B cell (primary cell): ENCODE results near the gene ABHD2. TPM values are rescaled to one million over a fixed set of nuclear protein-coding genes. Genes with fewer than 3 reads are reported as not detected.

Source experiments
- ATAC-seq: fragments of 200-7000 bp; cut with Tn5 transposase; one replicate; pipeline ENCODE4 v1.10.0; 2021; ENCODE audit warnings: low read depth, mild to moderate bottlenecking, moderate number of reproducible peaks, moderate library complexity
- CTCF ChIA-PET: fragments of 350-600 bp; sonication (Branson Sonifier 250); formaldehyde crosslinking; loops from one replicate; lab custom pipeline; 2021; ENCODE audit warnings: antibody characterized with exemption, inconsistent platforms; lab: Charles Lee
- POLR2A ChIA-PET: fragments of 350-600 bp; sonication (Branson Sonifier 250); formaldehyde crosslinking; loops from one replicate; lab custom pipeline; 2021; ENCODE audit warnings: antibody characterized with exemption; lab: Charles Lee
- DNase-seq: peaks from one replicate; pipeline ENCODE4 v3.0.0; 2013
- H2AFZ ChIP-seq: 2 replicates; pipeline ENCODE4 v1.6.1; 2012; ENCODE audit warnings: mild to moderate bottlenecking, low read depth, low read length; ENCODE audit not compliant: insufficient read depth, poor library complexity, severe bottlenecking
- H3K27ac ChIP-seq, 2 donors: 1 replicate in 1 of 2; 2 replicates in 1 of 2; pipeline ENCODE4 v1.5.1; 2012 to 2013; ENCODE audit warnings: low read length in 2 of 2, mild to moderate bottlenecking in 2 of 2, moderate library complexity in 1 of 2
- H3K27me3 ChIP-seq, 4 experiments: fragments of 200-600 bp in 1 of 4; sonication (generic) in 1 of 4; replicated peaks in 1 of 4; 1 replicate in 2 of 4; 2 replicates in 2 of 4; pipeline versions ENCODE4 v1.6.1 to v1.7.0; 2013 to 2016; ENCODE audit warnings: low read length in 3 of 4, mild to moderate bottlenecking in 2 of 4, mixed read lengths in 1 of 4, moderate library complexity in 1 of 4; ENCODE audit not compliant: insufficient read depth in 4 of 4, control insufficient read depth in 3 of 4; ENCODE audit errors: control extremely low read depth in 1 of 4
- H3K36me3 ChIP-seq, 2 experiments: replicated peaks in 1 of 2; 1 replicate in 1 of 2; 2 replicates in 1 of 2; pipeline versions ENCODE4 v1.6.1 to v1.7.1; 2013; ENCODE audit warnings: low read length in 1 of 2; ENCODE audit not compliant: insufficient read depth in 2 of 2, control insufficient read depth in 1 of 2; ENCODE audit errors: control extremely low read depth in 1 of 2, extremely low read depth in 1 of 2
- H3K4me1 ChIP-seq, 2 donors: fragments of 200-600 bp in 1 of 2; sonication (generic) in 1 of 2; 1 replicate in 1 of 2; 2 replicates in 1 of 2; pipeline versions ENCODE4 v1.5.1 to v1.6.1; 2013 to 2017; ENCODE audit warnings: low read length in 2 of 2; ENCODE audit not compliant: control insufficient read depth in 2 of 2, insufficient read depth in 2 of 2
- H3K4me2 ChIP-seq: replicated peaks from 2 replicates; pipeline ENCODE3; 2012; ENCODE audit warnings: mild to moderate bottlenecking, low read depth, low read length; ENCODE audit not compliant: poor library complexity, severe bottlenecking
- H3K4me3 ChIP-seq, 5 experiments: fragments of 200-600 bp in 1 of 5; sonication (generic) in 1 of 5; 1 replicate in 3 of 5; 2 replicates in 2 of 5; pipeline versions ENCODE4 v1.5.1 to v1.7.0; 2011 to 2016; ENCODE audit warnings: low read length in 4 of 5, mild to moderate bottlenecking in 4 of 5, low read depth in 2 of 5, control low read depth in 1 of 5, moderate library complexity in 1 of 5; ENCODE audit not compliant: insufficient read depth in 1 of 5; ENCODE audit errors: control extremely low read depth in 1 of 5, extremely low read depth in 1 of 5
- H3K79me2 ChIP-seq: fragments of 200-600 bp; sonication (generic); one replicate; pipeline ENCODE4 v1.6.0; 2016; ENCODE audit warnings: low read length; ENCODE audit not compliant: control insufficient read depth, insufficient read depth
- H3K9ac ChIP-seq: fragments of 200-600 bp; sonication (generic); 2 replicates; pipeline ENCODE4 v1.6.1; 2017; ENCODE audit warnings: mild to moderate bottlenecking, low read length, moderate library complexity
- H3K9me3 ChIP-seq, 3 donors: one replicate each; pipeline versions ENCODE4 v1.6.1 to v1.7.1; 2013; ENCODE audit warnings: low read length in 2 of 3; ENCODE audit not compliant: control insufficient read depth in 2 of 3, insufficient read depth in 1 of 3; ENCODE audit errors: control extremely low read depth in 1 of 3
- H4K20me1 ChIP-seq: 2 replicates; pipeline ENCODE4 v1.6.0; 2012; ENCODE audit warnings: mild to moderate bottlenecking, low read length; ENCODE audit not compliant: insufficient read depth, control insufficient read depth, poor library complexity, severe bottlenecking
- H3K27ac Mint-ChIP-seq: one replicate; pipeline ENCODE4 v1.8.0; 2021; ENCODE audit warnings: mixed read lengths
- H3K27me3 Mint-ChIP-seq: one replicate; pipeline ENCODE4 v1.8.0; 2021; ENCODE audit warnings: mixed read lengths
- H3K4me1 Mint-ChIP-seq: one replicate; pipeline ENCODE4 v1.8.0; 2021; ENCODE audit warnings: mixed read lengths
- H3K4me3 Mint-ChIP-seq: one replicate; pipeline ENCODE4 v1.8.0; 2021; ENCODE audit warnings: mixed read lengths
- H3K9me3 Mint-ChIP-seq: one replicate; pipeline ENCODE4 v1.8.0; 2022; ENCODE audit warnings: mixed read lengths; ENCODE audit not compliant: insufficient read depth
- CTCF ChIP-seq: fragments of 200-600 bp; IDR thresholded peaks from one replicate; pipeline ENCODE4 v1.8.0; 2022; ENCODE audit warnings: antibody characterized with exemption, mild to moderate bottlenecking
- EZH2 ChIP-seq: IDR thresholded peaks from 2 replicates; pipeline ENCODE4 v1.6.1; 2012; ENCODE audit warnings: borderline replicate concordance, low read depth, mild to moderate bottlenecking, moderate library complexity, low read length; ENCODE audit not compliant: insufficient read depth, poor library complexity, severe bottlenecking
- WGBS: methylation state at CpG from one replicate; pipeline ENCODE4 v1.1.5; 2013; ENCODE audit warnings: missing lambda C conversion rate; ENCODE audit not compliant: insufficient coverage; 5-methylcytosine and 5-hydroxymethylcytosine counted together
- intact Hi-C: fragments of 100-400 bp; cut with micrococcal nuclease; formaldehyde crosslinking; loops from one replicate; pipeline ENCODE4 v1.10.0; 2022
- polyA plus RNA-seq: library from polyadenylated mRNA; depleted of rRNA; stranded (reverse); fragments of >200 nt; gene quantifications from 2 replicates; pipeline ENCODE4 v1.2.3, GENCODE V29; 2012
- total RNA-seq, 2 donors: library from RNA; stranded (reverse); fragments of 120-200 nt in 1 of 2; gene quantifications; 1 replicate in 1 of 2; 2 replicates in 1 of 2; pipeline versions ENCODE4 v1.2.3 to v1.2.4, GENCODE V29; 2013 to 2022

Gene ABHD2
- total and polyA plus RNA-seq, 2 donors (not counting 1 experiment from before 2014, with no cell fraction given) = 7.1 to 45.8 TPM

- H3K4me1 Mint-ChIP-seq = no peaks in the 10 kb centered on the region
- TF ChIP-seq EZH2 = no peak
- TF ChIP-seq CTCF = no peak
- H3K9me3 Mint-ChIP-seq = peaks cover 16% of the 10 kb centered on the region
- Histone ChIP-seq H2AFZ (no peak overlapping the region), H3K27me3 (peaks cover 0 to 9% (median 0%) of the 10 kb centered on the region in 4 experiments), H3K4me3 (no peak overlapping the region), H3K4me1 (peaks cover 0 to 3% of the 10 kb centered on the region in 2 donors), H3K4me2 (no peak overlapping the region), H3K79me2 (no peaks in the 10 kb centered on the region), H3K9me3 (peaks cover 0 to 20% (median 20%) of the 10 kb centered on the region in 3 donors), H3K27ac (no peak overlapping the region), H3K36me3 (no peaks in the 10 kb centered on the region), H3K9ac (no peak overlapping the region), H4K20me1 (no peaks in the 10 kb centered on the region)
- no peak for DNase-seq
- 100% methylated on average over 1 of the region's 1 CpG for WGBS
- H3K27me3 Mint-ChIP-seq = peaks cover 12% of the 10 kb centered on the region
- H3K27ac Mint-ChIP-seq = no peak overlapping the region
- POLR2A ChIA-PET = no interaction called here
- no peak overlapping the region for H3K4me3 Mint-ChIP-seq
- intact Hi-C loops = no loop called here
- ATAC-seq = no peak
- CTCF ChIA-PET = interaction anchor here (1.2 kb wide), 1 partner anchor 13 kb away, joined by 3 read pairs; no protein-coding TSS in a partner anchor
Measured at GRCh38 chr15:89066280-89066679, 22.0 kb upstream of the ABHD2 start.

GRCh38 chr15:89067751-89068150 is 20.5 kb upstream of the ABHD2 start:
- Histone ChIP-seq H3K27me3 (peaks cover 0 to 9% (median 0%) of the 10 kb centered on the region in 4 experiments), H3K36me3 (no peaks in the 10 kb centered on the region), H3K79me2 (no peaks in the 10 kb centered on the region), H2AFZ (no peak overlapping the region), H4K20me1 (no peaks in the 10 kb centered on the region), H3K9ac (no peak overlapping the region), H3K4me3 (no peak overlapping the region), H3K4me2 (no peak overlapping the region), H3K27ac (no peak overlapping the region), H3K4me1 (peaks cover 0 to 3% of the 10 kb centered on the region in 2 donors), H3K9me3 (peaks cover 0 to 20% (median 20%) of the 10 kb centered on the region in 3 donors)
- ChIA-PET CTCF (no interaction called here), POLR2A (no interaction called here)
- TF ChIP-seq CTCF = no peak
- TF ChIP-seq EZH2 = no peak
- H3K27me3 Mint-ChIP-seq = peaks cover 12% of the 10 kb centered on the region
- H3K4me3 Mint-ChIP-seq = no peak overlapping the region
- no CpG with 5 or more reads among the region's 1 CpG for WGBS
- H3K9me3 Mint-ChIP-seq = peaks cover 16% of the 10 kb centered on the region
- no peaks in the 10 kb centered on the region for H3K4me1 Mint-ChIP-seq
- ATAC-seq (no peak), DNase-seq (no peak)
- H3K27ac Mint-ChIP-seq = no peak overlapping the region
- intact Hi-C loops = no loop called here
